HT-29 (cell line): Measurements from ENCODE around the gene DIP2A. TPM values are rescaled to one million over a fixed set of nuclear protein-coding genes. Genes with fewer than 3 reads are reported as not detected.

Source experiments
- DNase-seq: peaks from one replicate; pipeline ENCODE4 v3.0.0-alpha.2; 2015; ENCODE audit warnings: low spot score
- total RNA-seq: library from RNA; depleted of rRNA; stranded (reverse); fragments of >200 nt; shearing (Covaris generic); gene quantifications from 2 replicates; pipeline ENCODE4 v1.2.3, GENCODE V29; 2014

Gene DIP2A
- total RNA-seq, 1 experiment from 2014 or later: 17.8 TPM

- peak; percentile 1 for DNase-seq
Measured at GRCh38 chr21:46585191-46585953, 126.7 kb downstream of the DIP2A start.

GRCh38 chr21:46594276-46594675 lies 135.6 kb downstream of the DIP2A start:
- no peak for DNase-seq

GRCh38 chr21:46596201-46596600 lies 137.5 kb downstream of the DIP2A start:
- DNase-seq: no peak

DNA sequence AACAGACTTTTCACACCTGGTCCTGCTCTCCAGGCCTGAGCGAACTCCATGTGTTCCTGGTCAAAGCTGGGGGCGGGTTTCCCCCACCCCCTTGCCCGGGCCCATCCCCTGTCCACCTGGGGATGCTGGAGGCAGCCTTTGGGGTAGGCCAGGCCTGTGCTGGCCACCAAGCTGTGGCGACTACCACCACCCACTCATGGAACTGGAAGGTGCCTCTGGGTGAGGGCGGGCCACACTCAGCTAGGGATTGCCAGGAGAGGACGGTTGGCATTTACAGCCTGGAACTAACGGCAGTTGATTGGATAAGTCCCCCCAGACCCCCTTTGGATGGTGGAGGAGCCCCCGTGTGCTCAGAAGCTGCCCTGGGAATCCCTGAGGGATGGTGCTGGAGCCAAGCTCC lies 138.3 kb downstream of the DIP2A start:
- no peak for DNase-seq

GRCh38 chr21:46597896-46598343 lies 139.2 kb downstream of the DIP2A start:
- no peak for DNase-seq

GRCh38 chr21:46598581-46599572 lies 140.2 kb downstream of the DIP2A start:
- DNase-seq: no peak

DNA sequence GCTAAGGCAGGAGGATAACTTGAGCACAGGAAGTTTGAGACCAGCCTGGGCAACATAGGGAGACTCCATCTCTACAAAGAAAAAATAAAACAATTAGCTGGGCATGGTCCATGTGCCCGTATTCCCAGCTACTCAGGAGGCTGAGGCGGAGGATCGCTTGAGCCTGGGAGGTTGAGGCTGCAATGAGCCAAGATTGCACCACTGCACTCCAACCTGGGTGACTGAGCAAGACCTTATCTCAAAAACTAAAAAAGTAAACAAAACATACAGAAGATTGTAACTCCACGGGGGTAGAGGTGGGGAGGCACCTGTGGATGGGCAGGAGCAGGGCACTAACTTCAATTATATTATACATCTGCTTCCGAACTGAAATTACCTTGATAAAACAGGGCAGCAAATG lies 141.6 kb downstream of the DIP2A start:
- DNase-seq: no peak

GRCh38 chr21:46600978-46601377 lies 142.3 kb downstream of the DIP2A start:
- DNase-seq: no peak

DNA sequence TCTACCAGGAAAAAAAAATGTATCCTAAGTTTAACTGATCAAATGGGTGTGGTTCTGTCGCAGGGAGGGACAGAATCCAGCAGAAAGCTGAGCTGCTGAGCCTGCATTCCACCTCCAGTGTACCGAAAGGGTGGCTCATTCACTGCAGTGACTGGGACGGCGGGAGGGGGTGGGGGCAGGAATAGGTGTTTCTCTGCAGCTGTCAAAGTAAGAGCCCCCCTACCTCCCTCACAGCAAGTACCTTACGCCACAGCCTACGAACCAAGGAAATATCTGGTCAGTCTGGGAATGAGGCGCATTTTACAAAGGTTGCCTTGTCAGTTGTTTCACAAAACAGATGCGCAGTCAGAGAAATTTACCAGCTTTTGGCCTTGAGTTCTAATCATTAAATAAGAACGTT lies 144.5 kb downstream of the DIP2A start:
- no peak for DNase-seq

GRCh38 chr21:46604329-46604974 lies 145.8 kb downstream of the DIP2A start:
- no peak for DNase-seq

DNA sequence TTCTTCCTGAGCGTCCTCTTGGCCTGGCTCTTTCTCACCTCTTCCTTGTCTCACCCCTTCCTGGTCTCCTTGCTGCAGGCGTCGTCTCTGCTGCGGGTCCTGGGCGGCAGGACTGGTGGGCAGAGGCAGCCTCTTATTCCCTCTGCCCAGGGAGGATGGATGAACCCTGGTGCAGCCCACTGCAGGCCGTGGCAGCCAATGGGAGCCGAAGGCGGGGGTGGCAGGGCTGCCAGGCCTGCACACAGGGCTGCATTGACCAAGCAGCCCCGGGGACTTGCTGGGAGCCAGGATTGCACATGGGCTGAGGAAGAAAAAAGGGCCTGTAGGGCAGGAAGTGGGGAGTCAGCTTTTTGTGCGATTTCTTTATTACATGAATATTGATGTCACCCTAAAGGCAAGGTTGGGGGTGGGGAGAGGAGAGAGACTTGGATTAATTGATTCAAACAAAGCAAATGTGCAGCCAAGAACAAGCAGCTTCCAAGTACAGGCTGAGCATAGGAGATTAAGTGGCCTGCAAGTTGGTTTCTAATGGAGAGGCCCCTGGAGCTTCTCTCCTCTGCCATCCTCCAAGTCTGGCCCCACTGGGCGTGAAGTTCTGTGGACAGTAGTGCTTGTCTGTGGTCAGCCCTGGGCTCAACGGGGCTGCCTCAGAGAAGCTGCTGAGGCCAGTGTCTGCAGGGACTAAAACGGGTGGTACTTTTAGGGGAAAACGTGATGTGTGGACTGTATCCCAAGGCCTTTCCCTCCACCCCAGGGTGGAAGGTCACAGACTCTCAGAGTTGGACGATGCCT lies 146.5 kb downstream of the DIP2A start, which contains the start of gene S100B:
TSS of gene S100B (minus strand) at position 108 of the 792 bp plus-strand sequence. CDS start 2,667 bp downstream, outside the sequence.
- no peak for DNase-seq

DNA sequence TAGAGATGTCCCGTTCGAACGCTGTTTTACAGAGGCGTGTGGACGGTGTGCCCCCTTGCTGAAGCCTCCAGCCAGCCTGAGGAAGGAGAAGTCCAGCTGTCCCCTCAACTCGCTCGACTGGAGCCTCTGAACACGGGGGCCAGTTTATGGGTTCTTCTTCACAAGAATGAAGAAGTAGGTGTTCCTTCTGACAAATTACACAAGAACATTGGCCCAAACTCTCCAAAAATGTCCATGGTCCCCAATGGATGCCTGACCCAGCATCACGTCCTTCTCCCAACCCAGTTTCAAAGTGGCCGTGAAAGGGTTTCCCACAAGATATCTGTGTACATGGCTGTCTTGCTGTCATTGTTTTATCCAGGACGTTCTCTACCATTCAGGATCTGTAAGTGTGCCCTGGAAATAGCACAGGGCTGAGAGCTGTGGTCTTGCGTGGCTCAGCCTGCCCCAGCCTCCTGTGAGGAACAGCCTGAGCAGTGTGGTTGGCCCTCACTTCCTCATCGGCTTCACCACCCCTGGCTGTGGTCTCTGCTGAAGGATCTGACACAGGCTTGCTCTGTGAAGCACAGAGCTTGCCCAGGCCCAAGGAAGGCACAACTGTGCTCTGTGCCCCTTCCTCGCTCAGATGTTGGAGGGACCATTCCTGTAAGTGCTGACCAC lies 147.2 kb downstream of the DIP2A start:
- DNase-seq: no peak

DNA sequence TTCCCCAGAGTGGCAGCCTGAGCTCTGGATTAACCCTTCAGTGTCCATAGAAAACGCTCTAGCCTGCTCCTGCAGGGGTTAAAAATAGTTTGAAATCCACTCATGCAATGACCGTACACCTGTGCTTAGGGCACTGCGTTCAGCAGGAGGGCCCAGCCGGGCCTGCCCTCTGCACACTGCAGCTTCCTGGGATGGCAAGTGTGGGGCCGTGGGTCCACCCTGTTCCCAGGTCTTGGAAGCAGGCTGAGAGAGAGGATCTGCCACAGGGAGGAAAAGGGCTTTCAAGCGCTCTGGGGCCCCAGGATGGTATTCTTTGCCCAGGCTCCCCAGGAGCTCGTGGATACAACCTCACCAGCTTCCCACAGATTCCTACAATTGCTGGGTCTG lies 147.7 kb downstream of the DIP2A start:
- no peak for DNase-seq

GRCh38 chr21:46607636-46608035 lies 148.9 kb downstream of the DIP2A start:
- DNase-seq: no peak

DNA sequence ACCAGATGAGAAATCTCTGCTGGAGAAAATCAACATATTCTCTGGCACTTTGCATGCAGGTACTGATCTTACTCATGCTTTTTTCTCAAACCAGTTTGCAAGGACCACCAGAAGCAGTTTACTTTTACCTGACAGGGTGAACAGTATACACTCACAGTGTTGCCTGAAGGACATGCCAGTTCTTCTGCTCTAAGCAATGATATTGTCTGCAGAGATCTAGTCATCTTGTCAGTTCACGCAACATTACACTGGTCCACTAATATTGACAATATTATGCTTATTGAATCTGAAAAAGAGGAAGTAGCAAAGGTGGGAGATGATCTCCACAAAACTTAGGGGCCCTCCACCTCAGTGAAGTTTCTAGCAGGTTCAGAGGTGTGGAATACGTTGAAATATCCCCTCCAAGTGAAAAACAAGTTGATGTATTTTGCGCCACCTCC lies 150.0 kb downstream of the DIP2A start:
- DNase-seq: no peak

GRCh38 chr21:46610018-46610701 lies 151.5 kb downstream of the DIP2A start:
- no peak for DNase-seq

DNA sequence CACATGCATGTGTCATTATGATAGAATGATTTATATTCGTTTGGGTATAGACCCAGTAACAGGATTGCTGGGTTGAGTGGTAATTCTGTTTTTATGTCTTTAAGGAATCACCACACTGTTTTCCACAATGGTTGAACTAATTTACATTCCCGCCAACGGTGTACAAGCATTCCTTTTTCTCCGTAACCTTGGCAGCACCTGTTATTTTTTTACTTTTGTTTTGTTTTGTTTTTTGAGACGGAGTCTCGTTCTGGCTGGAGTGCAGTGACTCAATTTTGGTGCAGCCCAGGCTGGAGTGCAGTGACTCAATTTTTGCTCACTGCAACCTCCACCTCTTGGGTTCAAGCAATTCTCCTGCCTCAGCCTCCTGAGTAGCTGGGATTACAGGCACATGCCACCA lies 154.7 kb downstream of the DIP2A start:
- no peak for DNase-seq

DNA sequence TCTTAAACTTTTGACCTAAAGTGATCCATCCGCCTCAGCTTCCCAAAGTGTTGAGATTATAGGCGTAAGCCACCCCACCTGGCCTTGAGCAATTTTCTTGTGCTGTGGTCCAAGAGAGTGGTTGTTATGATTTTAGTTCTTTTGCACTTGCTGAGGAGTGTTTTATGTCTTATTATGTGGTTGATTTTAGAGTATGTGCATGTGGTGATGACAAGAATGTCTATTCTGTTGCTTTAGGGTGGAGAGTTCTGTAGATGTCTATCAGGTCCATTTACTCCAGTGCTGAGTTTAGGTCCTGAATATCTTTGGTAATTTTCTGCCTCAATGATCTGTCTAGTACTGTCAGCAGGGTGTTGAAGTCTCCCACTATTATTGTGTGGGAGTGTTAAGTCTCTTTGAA lies 157.4 kb downstream of the DIP2A start:
- no peak for DNase-seq

- no peak for DNase-seq
Measured at GRCh38 chr21:46616656-46617055, 158.0 kb downstream of the DIP2A start.
